GM08714 (cell line): ENCODE data around the gene VPS18.
A peak's percentile ranks its signal among the peaks of the same experiment; 100 is the strongest.

Experiments used
- H3K4me3 ChIP-seq: fragments of 200-500 bp; sonication (Bioruptor generic); 2 replicates; pipeline ENCODE4 v1.5.1; 2014; ENCODE audit warnings: mild to moderate bottlenecking, low read length, inconsistent platforms
- ZNF274 ChIP-seq: IDR thresholded peaks from 2 replicates; pipeline ENCODE4 v1.6.1; 2012; ENCODE audit warnings: mild to moderate bottlenecking, low read depth, low read length

The VPS18 gene

GRCh38 chr15:40877694-40878093, 16.6 kb upstream of the VPS18 start:
- H3K4me3 ChIP-seq, result no peak overlapping the region
- no peak for TF ChIP-seq ZNF274

DNA sequence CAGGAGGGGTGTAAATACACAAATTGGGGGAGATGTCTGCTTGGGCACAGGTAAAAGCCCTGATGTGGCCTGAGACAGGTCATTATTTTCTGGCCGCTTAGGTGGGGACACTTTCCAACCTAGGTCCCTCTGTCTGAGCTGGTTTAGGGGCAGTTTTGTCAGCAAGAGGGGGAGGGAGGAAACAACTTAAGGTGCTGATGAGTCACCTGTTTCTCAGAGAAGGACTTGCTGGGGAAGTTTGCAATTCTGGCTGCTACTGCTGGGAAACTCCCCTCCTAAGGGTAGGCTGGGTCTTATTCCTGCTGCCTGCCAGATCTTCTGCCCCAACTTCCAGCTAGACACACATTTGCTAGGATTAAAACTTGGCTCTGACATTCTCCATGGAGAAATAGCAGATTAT, 15.5 kb upstream of the VPS18 start:
- TF ChIP-seq ZNF274, result no peak
- no peak overlapping the region for H3K4me3 ChIP-seq

DNA sequence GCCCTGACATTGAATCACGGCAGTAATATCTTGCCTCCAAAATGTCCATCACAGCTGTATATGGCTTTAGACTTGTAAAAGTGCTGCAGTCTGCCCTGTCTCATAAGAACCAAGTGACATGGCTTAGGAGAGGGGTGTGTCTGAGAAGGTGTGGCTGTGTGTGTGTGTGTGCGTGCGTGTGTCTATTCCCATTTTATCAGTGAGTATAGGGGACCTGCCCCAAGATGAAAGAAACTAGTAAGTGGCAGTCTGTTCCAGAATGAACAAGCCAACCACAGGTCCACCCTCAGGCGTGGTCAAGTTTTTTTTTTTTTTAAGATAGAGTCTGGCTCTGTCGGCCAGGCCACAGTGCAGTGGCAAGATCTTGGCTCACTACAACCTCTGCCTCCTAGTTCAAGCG, 14.6 kb upstream of the VPS18 start:
- no peak overlapping the region for H3K4me3 ChIP-seq
- TF ChIP-seq ZNF274, result no peak

GRCh38 chr15:40881351-40881750, 12.9 kb upstream of the VPS18 start:
- H3K4me3 ChIP-seq, result no peak overlapping the region
- TF ChIP-seq ZNF274, result no peak

DNA sequence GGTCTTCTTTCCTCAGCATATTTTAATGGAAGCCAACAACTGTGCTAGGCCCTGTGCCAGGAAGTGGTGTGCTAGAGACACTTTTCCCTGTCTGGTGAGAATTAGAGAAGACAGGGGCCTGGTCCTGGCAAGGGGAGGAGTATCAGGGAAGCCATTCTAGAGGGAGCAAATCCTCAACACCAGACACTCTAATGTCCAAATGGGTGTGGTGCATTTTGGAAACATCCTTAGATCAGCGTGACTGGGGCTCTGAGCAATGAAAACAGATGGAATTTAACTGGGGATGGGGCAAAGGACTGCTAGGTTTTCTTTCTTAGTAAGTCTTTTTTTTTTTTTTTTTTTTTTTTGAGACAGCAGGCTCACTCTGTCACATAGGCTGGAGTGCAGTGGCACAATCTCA, 7.7 kb upstream of the VPS18 start:
- TF ChIP-seq ZNF274, result no peak
- no peak overlapping the region for H3K4me3 ChIP-seq

GRCh38 chr15:40889112-40889511, 5.1 kb upstream of the VPS18 start:
- no peak overlapping the region for H3K4me3 ChIP-seq
- TF ChIP-seq ZNF274, result no peak

DNA sequence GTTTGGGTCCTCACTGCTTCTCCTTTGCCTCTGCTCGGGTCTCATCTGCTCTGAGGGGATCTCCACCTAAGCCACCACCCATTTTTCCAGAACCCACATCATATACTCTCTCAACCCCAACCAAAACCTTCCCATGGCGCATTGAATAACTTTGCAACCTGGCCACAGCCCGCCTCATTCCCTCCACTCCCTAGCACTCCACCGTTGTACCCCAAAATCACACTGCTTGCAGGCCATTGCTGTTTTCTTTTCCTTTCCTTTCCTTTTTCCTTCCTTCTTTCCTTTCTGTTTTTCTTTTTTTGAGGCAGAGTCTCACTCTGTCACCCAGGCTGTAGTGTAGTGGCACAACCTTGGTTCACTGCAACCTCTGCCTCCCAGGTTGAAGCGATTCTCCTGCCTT, 3.1 kb upstream of the VPS18 start:
- H3K4me3 ChIP-seq, result no peak overlapping the region
- TF ChIP-seq ZNF274, result no peak

DNA sequence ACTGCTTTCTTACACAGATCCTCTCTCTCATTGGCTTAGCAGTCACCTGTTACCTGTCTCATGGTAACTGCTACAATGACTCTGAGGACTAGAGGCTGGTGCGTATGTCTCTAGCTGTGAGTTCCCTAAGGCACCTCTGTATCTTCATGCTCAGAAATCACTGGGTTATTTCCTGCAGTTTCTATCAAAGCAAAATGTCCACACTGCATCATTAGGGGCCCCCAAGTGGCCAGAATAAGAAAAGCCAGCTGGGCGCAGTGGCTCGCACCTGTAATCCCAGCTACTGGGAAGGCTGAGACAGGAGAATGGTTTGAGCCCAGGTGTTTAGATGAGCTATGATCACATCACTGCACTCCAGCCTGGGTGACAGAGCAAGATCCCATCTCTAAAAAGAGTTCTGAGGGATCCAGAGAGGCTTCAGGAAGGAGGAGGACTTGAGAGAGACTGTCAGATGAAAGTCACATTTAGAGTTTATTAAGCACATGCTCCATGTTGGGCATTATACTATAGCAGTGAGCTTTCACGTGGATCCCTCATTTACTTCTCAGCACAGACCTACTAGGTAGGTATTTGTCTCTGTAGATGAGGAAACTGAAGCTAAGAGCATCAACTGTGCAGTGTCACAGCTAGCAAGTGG, 2.3 kb upstream of the VPS18 start:
- no peak overlapping the region for H3K4me3 ChIP-seq
- no peak for TF ChIP-seq ZNF274

DNA sequence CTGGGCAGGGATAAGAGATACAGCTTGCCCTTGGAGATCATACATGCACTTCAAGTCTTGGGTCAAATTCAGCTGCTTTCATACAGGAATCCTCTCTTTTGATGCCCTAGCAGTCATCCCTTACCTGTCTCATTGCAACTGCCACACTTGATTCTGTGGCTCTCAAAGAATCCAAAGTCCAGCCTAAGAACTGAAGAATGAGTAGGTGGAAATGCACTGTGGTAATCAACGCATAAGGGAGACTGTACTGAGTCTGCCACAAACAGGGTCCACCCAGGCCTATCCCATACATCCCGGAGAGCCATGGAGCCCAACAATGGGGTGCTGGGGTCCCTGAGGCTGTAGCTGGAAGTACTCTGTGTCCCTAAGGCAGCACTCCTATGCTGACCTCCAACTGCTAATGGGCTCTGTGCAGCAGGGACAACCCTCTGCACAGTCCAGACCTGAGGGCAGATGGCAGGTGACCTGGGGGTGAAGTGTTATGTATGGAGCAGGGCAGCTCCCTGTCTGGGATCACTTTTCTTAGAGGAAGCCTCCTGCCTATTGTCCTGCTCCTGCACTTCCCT, 1.7 kb upstream of the VPS18 start:
- no peak overlapping the region for H3K4me3 ChIP-seq
- TF ChIP-seq ZNF274, result no peak

DNA sequence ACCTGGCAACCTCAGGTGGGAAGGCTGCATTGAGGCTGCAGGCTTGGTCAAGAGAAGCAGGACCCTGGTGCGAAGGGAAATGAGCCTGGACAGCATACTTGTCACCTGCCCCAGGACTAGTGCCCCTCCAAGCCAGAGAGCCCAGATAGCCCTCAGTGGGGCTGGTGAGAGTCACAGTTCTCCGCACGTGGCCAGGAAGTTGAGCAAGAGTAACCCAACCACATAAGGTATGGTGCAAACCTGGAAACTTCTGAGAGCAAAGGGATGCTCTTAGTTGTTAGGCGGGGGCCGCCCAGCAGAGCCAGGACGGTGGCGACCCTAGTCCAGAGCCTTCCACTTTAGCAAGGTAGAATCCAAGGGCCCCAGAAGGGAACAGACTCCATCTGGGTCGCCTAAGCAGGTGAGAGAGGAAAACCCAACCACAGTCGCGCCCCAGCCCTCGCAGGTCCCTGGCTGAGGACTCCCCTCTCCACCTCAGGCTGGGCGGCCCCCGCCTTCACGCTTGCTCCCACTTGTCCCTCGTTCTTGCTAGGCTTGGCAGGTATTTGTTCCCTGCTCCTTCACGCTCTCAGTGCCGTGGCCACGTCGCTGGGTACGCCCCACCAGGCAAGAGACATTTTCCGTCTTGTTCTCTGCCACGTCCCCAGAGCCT, 1.1 kb upstream of the VPS18 start:
- no peak for TF ChIP-seq ZNF274
- H3K4me3 ChIP-seq, result no peak overlapping the region

- no peak for TF ChIP-seq ZNF274
- peak overlapping the region; percentile 82 for H3K4me3 ChIP-seq
These were observed 615 bp downstream of the VPS18 start for GRCh38 chr15:40894681-40895448.

GRCh38 chr15:40899536-40900207, 5.4 kb downstream of the VPS18 start:
- TF ChIP-seq ZNF274, result no peak
- H3K4me3 ChIP-seq, result no peak overlapping the region

DNA sequence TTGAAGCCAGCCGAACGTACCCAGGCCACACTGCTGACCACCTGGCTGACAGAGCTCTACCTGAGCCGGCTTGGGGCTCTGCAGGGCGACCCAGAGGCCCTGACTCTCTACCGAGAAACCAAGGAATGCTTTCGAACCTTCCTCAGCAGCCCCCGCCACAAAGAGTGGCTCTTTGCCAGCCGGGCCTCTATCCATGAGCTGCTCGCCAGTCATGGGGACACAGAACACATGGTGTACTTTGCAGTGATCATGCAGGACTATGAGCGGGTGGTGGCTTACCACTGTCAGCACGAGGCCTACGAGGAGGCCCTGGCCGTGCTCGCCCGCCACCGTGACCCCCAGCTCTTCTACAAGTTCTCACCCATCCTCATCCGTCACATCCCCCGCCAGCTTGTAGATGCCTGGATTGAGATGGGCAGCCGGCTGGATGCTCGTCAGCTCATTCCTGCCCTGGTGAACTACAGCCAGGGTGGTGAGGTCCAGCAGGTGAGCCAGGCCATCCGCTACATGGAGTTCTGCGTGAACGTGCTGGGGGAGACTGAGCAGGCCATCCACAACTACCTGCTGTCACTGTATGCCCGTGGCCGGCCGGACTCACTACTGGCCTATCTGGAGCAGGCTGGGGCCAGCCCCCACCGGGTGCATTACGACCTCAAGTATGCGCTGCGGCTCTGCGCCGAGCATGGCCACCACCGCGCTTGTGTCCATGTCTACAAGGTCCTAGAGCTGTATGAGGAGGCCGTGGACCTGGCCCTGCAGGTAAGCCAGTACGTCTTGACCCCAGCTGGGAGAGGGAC, 6.2 kb downstream of the VPS18 start:
- no peak overlapping the region for H3K4me3 ChIP-seq
- TF ChIP-seq ZNF274, result no peak

- no peak overlapping the region for H3K4me3 ChIP-seq
- no peak for TF ChIP-seq ZNF274
These were observed 6.8 kb downstream of the VPS18 start for GRCh38 chr15:40901053-40901443.
